HUDEP-2 (cell line): ENCODE data around the gene STH.
A peak's percentile ranks its signal among the peaks of the same experiment; 100 is the strongest.

Experiments used
- DNase-seq, 76 experiments: peaks; one replicate each; lab custom pipeline; 2025; ENCODE audit not compliant: unreplicated experiment in 76 of 76; lab: John Stamatoyannopoulos, UW

STH gene

DNA sequence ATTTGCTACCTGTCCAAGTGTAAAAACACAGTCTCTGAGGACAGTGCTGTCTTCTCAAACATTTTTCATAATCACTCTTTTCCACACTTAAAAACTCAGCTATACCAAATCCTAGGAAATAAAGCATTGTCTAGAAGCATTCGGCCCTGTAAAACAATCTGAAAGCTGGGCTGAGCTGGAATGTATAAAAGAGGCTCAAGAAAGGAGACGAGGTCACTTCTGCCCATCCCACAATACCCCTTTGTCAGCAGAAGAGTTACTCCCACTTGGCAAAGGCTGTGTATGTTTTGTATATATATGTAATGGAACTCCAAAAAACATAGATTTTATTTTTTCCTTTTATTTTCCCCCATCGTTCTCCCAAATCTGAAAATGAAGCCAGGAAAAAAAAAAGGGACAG, 43.9 kb downstream of the STH start:
- DNase-seq, result no peak

GRCh38 chr17:46043606-46044005, 44.6 kb downstream of the STH start:
- no peak for DNase-seq

DNA sequence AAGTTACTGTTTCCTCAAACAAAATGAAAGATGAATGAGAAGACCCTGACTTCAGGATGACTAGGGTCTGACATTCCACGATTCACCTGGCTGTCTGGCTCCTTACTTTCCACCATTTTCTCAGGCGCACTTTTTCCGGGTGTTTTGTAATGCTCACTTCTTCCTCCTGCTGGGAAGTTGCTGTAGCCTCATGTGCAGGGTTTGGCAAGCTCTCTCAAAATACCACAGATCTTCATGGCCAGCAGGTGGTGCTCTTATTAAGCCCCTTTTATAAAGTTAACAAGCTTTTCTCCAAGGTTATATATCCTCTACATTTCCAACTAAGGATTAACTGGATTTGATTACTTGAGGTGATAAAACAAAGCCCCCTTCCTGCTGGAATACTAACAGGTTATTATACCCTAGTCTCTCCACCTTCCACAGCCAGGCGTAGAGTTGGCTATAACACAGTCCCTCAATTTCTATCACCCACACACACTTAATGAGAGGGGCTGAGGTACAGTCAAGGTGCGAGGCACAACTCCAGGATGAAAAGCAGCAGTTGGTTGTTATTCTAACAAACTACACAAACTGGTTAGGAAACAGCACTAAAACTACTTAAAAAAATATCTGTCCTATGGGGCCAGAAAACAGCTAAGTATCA, 45.4 kb downstream of the STH start:
- peak in 64 of 76 experiments; percentile 8 to 74 (median 40) for DNase-seq

GRCh38 chr17:46044989-46045388, 45.9 kb downstream of the STH start:
- DNase-seq, result no peak

GRCh38 chr17:46045639-46046038, 46.6 kb downstream of the STH start:
- DNase-seq, result no peak

DNA sequence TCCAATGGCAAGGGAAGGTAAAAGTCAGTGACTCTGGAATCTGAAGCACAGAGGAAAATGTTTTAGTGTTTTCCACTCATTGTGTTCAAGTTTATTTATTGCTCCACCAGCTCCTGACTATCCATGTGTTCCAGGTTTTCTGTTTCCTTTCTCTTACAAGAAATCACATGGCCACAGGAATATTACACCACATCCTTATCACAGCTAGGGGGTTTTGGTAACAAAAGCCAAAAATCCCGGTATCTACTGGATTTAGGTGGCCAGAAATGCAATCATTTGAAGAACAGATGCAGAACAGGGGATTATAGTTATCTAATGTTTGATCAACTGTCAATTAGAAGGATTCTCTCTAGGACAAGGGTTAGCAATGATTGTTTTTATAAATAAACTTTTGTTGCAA, 47.9 kb downstream of the STH start:
- no peak for DNase-seq

- no peak for DNase-seq
These were observed 48.3 kb downstream of the STH start for GRCh38 chr17:46047398-46047797.

DNA sequence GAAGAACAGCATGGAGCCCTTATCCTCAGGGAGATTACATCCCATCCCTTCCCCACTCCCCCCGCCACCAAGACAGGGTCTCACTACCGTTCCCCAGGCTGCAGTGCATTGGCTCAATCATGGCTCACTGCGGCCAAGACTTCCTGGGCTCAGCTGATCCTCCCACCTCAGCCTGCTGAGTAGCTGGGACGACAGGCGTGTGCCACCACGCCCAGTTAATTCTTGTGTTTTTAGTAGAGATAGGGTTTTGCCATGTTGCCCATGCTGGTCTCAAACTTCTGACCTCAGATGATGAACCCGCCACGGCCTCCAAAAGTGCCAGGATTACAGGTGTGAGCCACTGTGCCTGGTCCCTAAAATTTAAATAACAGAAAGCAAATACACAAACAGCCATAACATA, 48.8 kb downstream of the STH start:
- peak in 57 of 76 experiments; percentile 12 to 63 (median 37) for DNase-seq
